SK-MEL-5 (cell line): Measurements from ENCODE around the gene ARID4B. TPM values are rescaled to one million over a fixed set of nuclear protein-coding genes. Genes with fewer than 3 reads are reported as not detected.
"Not testable (repeated sequence)": the region's sequence is repeated elsewhere in the genome, so short reads cannot be mapped to it uniquely, and the experiment has no call there.

ENCODE experiments used
- DNase-seq: peaks from one replicate; pipeline ENCODE4 v3.0.0-alpha.2; 2016; ENCODE audit warnings: low read depth, low spot score
- in situ Hi-C: cut with HindIII; loops from 2 replicates; pipeline ENCODE4 v1.10.0; 2016; ENCODE audit warnings: low sequenced_read_pairs, high pct_unique_total_duplicates, low pct_unique_long_range_greater_than_20kb
- total RNA-seq: library from RNA; depleted of rRNA; stranded (reverse); fragments of >200 nt; shearing (Covaris generic); gene quantifications from 2 replicates; pipeline ENCODE4 v1.2.3, GENCODE V29; 2014

ARID4B gene
- total RNA-seq, 1 experiment from 2014 or later, result 13.8 TPM

DNA sequence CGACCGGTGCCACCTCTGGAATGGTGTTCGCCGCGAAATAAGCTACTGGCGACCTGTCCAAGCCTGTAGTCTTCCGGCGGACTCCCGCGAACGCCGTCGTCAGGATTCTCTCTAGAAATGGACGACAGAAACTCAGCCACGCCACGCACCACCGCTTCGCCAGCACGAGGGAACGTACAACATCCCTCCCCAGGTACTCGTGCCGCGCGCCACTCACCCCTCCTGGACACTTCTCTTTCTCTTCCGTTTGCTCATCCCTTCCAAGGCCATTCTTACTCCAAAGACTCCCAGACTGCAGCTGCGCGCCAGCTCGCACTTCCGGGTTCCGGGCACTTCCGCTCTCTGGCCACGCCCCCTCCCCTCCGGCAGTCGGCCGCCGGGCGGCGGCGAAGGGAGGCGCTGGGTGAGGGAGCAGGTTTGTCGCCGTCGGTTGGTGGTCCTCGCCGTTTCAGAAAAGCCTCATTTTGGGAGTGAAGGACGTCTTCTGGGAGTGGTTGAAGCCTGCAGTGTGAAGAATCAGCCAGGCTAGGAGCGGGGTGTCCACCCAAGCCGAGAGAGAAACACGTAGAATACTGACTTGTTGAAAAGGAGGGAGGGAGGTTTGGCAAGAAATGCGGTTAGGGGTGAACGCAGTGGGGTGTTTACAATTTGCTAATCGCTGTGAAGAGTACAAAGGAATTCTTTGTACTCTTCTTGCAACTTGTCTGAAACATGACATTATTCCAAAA lies 166.9 kb downstream of the ARID4B start, which contains the start of gene RBM34:
TSS of gene RBM34 (minus strand) at position 294 of the 728 bp plus-strand sequence. CDS start at position 270, 24 bp downstream.
- DNase-seq, result peak; percentile 88
- in situ Hi-C loops, result no loop called here

DNA sequence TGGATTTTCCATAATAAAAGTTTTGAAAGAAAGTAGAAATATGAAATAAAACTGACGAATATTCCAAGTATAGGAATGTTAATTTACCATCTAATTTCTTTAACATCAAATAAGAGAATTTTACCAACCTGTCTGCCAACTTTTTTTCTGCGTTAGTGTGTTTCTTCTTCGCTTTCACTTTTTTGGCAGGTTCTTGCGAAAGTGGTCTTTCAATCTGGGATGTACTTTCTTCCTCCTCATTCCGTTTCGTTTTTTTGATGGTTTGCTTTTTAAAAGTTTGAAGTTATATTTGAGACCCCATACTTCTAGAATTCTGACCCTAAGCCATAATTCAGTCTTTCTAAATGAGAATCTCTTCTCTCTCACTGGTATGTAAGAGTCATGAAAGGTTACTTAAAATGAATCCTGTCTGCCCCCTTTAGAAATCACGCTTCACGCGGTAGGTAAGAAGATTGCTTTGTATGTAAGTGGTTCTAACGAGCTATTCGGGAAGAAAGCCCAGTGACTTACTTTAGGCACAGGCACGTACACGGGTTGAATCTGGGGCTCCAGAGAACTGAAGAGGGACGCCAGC lies 167.5 kb downstream of the ARID4B start:
- peak; percentile 46 for DNase-seq

DNA sequence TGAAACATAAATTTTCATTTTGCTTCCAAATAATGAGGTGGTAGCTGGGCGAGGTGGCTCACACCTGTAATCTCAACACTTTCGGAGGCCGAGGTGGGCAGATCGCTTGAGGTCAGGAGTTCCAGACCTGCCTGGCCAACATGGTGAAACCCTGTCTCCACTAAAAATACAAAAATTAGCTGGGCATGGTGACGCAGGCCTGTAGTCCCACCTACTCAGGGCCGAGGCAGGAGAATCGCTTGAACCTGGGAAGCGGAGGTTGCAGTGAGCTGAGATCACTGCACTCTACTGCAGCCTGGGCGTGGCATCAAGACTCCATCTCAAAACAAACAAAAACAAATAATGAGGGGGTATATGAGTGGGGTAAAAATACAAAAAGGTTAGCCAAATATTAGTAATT lies 168.0 kb downstream of the ARID4B start:
- in situ Hi-C loops, result not testable (repeated sequence)

More for the DNA sequence above, 167.5 kb downstream of the ARID4B start:
- in situ Hi-C loops, result no loop called here

DNA sequence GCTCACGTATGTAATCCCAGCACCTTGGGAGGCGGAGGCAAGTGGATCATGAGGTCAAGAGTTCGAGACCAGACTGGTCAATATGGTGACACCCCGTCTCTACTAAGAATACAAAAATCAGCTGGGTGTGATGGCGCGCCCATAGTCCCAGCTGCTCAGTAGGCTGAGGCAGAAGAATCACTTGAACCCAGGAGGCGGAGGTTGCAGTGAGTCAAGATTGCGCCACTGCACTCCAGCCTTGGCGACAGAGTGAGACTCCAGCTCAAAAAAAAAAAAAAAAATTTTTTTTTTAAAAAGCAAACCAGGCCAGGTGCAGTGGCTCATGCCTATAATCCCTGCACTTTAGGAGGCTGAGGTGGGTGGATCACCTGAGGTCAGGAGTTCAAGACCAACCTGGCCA lies 168.7 kb downstream of the ARID4B start:
- in situ Hi-C loops, DNase-seq: not testable (repeated sequence)

More for the DNA sequence above, 168.0 kb downstream of the ARID4B start:
- not testable (repeated sequence) for DNase-seq

DNA sequence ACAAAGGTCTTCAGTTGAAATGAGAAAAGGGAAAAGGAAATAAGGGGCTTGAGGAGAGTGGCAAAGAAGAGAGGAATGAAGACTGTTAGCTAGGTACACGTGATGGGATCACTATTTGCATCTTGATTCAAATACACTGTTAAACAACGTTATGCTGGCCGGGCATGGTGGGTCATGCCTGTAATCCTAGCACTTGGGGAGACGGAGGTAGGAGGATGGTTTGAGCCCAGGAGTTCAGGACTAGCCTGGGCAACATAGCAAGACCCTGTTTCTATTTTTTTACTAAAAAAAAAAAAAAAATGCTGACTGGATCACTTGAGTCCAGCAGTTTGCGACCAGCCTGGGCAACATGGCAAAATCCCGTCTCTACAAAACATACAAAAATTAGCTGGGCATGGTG lies 169.3 kb downstream of the ARID4B start:
- in situ Hi-C loops, result no loop called here
- no peak for DNase-seq

DNA sequence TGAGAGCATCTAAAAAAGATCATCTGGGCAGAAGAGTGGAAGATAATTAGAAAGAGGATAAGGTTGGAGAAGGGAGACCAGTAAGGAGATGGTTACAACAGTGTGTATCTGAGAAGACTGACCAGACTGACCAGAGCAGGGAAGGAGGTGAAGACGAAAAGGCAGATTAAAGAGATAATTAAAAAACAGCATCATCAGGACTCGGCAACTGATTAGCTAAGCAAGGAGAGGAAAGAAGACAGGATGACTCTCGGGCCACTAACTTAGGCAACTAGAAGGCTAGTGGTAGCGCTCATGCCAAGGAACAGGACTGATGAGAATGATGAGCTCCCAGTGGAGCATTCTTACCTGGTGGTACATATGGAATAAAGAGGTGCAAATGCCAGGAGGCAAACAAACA lies 170.8 kb downstream of the ARID4B start:
- in situ Hi-C loops, result no loop called here
- DNase-seq, result no peak

DNA sequence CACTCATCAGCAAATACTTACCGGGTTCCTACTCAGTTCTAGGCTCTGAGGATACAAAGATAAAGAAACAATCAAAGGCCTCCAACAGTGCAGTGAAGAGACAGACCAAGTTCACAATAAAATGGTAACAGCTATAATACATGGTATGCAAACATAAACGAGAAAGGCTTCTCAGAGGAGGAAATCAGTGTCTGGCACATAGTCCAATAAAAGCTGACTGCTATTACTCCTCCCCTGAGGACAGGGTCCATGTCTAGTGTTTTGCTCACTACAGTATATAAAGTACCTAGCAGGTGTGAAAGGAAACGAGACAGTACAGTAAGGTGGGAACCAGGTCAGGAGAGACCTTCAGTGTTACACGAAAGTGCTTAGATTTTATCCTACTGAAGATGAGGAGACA lies 171.2 kb downstream of the ARID4B start:
- DNase-seq, result no peak
- in situ Hi-C loops, result no loop called here

DNA sequence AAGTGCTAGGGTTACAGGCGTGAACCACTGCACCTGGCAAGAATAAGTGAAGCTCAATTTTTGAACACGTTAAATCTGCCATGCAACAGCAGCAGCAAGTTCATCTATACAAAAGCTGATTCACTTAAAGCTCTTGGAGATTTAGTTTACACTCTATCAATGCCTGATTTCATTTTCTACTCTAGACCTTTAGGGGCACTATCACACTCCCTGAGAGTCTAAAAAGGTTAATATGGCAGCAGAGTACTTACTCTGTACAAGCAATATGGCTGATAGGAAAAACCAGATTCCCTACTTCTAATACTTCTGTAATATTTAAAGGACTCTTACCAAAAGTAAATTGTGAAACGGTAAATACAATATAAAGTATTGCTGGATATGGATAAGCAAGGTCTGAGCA lies 171.7 kb downstream of the ARID4B start:
- in situ Hi-C loops, result no loop called here
- peak; percentile 38 for DNase-seq

DNA sequence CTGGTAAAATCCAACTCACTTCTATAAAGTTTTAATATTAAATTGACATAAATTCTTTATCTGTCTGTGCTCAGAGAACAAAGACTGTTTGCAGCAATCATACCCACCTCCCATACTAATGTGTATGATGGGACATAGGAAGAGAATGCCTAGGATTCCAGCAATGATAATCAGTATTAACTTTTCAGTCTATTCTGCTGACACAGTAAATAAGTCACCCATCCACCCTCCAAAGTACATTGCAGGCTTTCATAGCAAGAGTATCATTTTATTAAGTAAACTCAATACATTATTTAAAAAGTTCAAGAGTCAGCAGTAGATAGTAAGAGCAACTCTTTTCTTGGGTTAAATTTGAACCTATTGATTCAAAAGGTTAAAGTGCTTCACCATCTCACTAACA lies 175.7 kb downstream of the ARID4B start:
- in situ Hi-C loops, result no loop called here
- no peak for DNase-seq

DNA sequence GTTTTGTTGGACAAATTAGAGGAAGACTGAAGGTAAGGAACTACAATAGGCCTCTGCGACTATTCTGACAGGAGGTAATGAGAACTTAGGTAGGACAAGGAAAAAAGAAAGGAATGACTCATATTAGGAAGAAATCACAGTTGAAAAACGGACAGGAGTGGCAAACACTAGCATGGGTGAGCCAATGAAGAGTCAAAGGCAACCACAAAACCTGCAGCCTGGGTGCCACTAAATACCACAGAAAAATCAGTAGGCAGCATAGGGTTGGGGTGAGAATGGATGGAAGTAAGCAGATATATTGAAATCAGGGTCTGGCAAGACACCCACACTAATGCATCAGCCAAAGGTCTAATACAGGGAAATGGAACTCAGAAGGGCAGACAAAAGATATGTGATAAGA lies 176.9 kb downstream of the ARID4B start:
- in situ Hi-C loops, result no loop called here
- DNase-seq, result no peak

DNA sequence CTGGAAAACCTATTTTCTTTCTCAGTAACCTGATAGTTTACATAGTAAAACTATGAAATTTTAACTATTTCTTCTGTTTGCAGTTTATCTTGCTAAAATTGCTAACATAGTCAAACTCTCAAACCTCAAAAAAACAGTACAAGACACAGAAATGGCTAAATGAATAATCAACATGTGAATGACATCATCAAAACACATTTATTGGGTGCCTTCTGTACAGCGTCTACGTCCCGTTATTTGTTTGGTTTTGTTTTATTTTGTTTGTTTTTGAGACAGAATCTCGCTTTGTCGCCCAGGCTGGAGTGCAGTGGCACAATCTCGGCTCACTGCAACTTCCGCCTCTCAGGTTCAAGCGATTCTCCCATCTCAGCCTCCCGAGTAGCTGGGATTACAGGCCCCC lies 178.2 kb downstream of the ARID4B start:
- DNase-seq, result no peak
- in situ Hi-C loops, result no loop called here

DNA sequence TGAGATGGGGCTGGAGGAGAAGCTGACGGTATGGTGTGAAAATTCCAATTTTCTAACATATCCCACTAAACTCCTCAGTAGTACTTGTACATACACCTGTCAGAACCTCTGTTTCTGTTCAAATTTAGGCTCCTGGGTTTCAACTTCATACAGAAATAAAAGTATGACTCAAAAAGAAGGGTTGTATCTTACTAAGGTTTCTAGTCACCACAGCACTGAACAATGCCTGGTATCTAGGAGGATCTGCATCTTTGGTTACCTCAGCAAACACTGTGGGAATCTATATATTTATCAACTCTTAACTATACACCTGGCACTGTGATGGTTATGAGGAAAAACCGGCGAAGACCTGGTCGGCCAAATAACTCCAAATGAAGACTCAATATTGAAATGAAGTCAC lies 180.7 kb downstream of the ARID4B start:
- in situ Hi-C loops, result no loop called here

DNA sequence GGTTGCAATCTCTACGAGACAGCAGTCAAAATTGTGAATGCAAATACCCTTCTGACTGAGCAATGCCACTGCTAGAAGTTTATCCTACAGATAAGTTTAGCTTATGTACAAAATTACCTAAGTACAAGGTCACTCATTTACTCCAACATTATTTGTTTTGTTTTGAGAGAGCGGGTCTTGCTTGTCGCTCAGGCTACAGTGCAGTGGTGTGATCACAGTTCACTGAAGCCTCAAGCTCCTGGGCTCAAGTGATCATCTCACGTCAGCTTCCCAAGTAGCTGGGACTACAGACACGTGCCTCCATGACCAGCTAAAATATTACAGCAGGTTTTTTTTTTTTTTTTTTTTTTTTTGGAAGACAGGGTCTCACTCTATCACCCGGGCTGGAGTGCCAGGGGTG lies 182.3 kb downstream of the ARID4B start:
- no peak for DNase-seq
- in situ Hi-C loops, result no loop called here

More for the DNA sequence above, 180.7 kb downstream of the ARID4B start:
- DNase-seq, result no peak

DNA sequence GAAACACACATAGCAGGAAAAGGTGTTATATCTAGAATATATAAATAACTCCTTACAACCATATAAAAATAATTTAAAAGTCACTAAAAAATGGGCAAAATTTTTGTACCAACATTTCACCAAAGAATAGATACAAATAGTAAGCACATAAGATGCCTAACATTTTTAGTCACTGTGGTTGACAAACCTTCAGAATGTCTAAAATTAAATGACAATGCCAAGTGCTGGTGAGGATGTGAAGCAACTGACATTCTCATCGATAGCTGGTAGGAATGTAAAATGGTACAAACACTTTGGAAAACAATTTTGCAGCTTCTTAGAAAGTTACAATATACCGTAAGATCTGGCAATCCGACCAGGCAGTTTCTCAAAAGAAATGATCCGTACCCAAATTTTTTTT lies 185.0 kb downstream of the ARID4B start:
- no peak for DNase-seq
- in situ Hi-C loops, result no loop called here

DNA sequence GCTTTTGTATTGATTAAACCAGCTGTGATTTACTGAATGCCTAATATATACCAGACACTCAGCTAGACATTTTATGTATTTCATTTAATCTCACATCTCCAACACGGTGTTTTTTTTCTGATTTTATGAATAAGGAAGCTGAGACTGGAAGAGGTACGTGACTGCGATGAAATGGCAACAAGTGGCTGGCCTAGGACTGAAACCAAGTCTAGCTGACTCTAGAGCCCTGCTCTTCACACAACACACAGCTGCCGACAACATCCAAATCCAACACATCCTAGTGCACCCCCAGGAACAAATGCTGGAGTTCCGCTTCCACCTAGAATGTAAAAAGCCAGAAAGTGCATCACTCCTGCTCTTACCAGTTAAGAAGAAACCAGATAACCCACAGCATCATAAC lies 188.7 kb downstream of the ARID4B start:
- in situ Hi-C loops, result no loop called here
- DNase-seq, result no peak

DNA sequence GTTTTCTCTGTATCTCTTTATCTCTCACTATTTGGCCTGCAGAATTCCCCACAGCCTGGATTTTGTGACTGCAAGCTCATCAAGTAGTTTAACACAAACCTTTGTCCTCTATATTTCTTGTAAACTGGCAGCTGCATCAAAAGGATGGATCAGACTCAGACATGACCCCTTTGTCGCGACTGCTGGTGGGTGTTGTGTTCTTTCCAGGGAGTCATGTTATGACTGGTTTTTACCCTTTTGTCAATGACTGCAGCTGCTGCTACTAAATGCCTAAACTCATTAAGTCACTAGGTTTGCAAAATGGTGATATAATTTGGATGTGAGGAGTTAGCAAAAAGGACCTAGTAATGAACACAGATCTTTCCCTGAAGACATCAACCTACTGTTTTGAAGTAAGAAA lies 189.2 kb downstream of the ARID4B start:
- in situ Hi-C loops, result no loop called here
- no peak for DNase-seq

DNA sequence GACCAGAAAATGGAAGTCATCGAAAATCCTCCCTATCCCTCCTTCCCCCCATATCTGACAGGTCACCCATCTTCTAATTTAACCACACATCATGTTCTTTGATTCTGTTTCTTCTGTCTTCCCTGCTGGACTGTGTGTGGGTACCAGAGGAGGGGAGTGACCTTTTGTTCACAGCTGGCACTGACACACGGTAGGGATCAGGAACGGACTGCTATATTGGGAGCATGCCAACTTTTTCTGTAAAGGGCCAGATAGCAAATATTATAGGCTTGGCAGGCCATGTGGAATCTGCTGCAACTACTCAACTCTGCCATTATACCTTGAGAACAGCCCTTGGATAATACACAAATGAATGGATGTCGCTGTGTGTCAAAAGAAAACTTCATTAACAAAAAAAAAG lies 191.9 kb downstream of the ARID4B start:
- no peak for DNase-seq
- in situ Hi-C loops, result no loop called here

DNA sequence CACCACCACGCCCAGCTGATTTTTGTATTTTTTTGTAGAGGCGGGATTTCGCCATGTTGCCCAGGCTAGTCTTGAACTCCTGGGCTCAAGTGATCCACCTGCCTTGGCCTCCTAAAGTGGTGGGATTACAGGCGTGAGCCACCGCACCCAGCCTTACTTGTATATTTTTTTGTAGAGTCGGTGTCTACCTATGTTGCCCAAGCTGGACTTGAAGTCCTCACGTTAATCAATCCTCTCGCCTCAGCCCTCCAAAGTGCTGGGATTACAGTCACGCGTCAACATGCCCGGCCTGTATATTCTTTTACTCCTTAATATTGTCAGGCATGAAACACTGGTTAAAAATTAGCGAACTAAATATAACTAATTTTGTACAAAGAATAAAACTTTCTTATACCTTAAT lies 193.8 kb downstream of the ARID4B start:
- in situ Hi-C loops, result no loop called here
- DNase-seq, result no peak

DNA sequence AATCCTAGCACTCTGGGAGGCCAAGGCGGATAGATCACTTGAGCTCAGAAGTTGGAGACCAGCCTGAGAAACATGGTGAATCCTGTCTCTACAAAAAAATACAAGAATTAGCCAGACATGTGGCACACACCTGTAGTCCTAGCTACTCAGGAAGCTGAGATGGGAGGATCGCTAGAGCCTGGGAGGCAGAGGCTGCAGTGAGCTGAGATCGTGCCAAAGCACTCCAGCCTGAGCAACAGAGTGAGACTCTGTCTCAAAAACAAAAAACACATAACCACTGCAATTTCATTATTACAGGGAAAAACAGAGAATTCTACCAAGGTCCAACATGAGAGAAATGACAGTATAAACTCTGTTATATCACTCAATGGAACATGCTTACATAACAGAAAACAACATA lies 194.9 kb downstream of the ARID4B start:
- in situ Hi-C loops, result no loop called here
- no peak for DNase-seq
